CD4-positive, alpha-beta T cell (primary cell): ENCODE measurements around the gene EIF2D. TPM values are rescaled to one million over a fixed set of nuclear protein-coding genes. Genes with fewer than 3 reads are reported as not detected.
A peak's percentile ranks its signal among the peaks of the same experiment; 100 is the strongest.

Source experiments
- ATAC-seq: fragments of 200-7000 bp; cut with Tn5 transposase; one replicate; pipeline ENCODE4 v1.10.0; 2022; ENCODE audit warnings: mild to moderate bottlenecking; ENCODE audit not compliant: poor library complexity
- CTCF ChIA-PET: fragments of 350-600 bp; sonication (Branson Sonifier 250); formaldehyde crosslinking; loops from one replicate; lab custom pipeline; 2021; ENCODE audit warnings: antibody characterized with exemption, inconsistent platforms; lab: Charles Lee
- POLR2A ChIA-PET: fragments of 350-600 bp; sonication (Branson Sonifier 250); formaldehyde crosslinking; loops from one replicate; lab custom pipeline; 2021; ENCODE audit warnings: antibody characterized with exemption, inconsistent platforms; lab: Charles Lee
- DNase-seq, 14 experiments: peaks; one replicate each; pipeline ENCODE4 v3.0.0-alpha.2; 2013 to 2020; ENCODE audit warnings: mixed read lengths in 2 of 14
- H3K27ac ChIP-seq, 2 donors: one replicate each; pipeline versions ENCODE4 v1.5.1 to v1.7.0; 2013; ENCODE audit warnings: low read length in 2 of 2, low read depth in 1 of 2, mild to moderate bottlenecking in 1 of 2
- H3K27me3 ChIP-seq, 2 experiments: 1 replicate in 1 of 2; 2 replicates in 1 of 2; pipeline versions ENCODE4 v1.6.1 to v1.7.0; 2013; ENCODE audit warnings: low read length in 2 of 2, control low read depth in 1 of 2, mild to moderate bottlenecking in 1 of 2, moderate library complexity in 1 of 2; ENCODE audit not compliant: insufficient read depth in 2 of 2, control insufficient read depth in 1 of 2
- H3K36me3 ChIP-seq: one replicate; pipeline ENCODE4 v1.6.1; 2013; ENCODE audit warnings: low read length, control low read depth; ENCODE audit not compliant: insufficient read depth
- H3K4me1 ChIP-seq: one replicate; pipeline ENCODE4 v1.6.1; 2013; ENCODE audit warnings: low read length, control low read depth; ENCODE audit not compliant: insufficient read depth
- H3K4me3 ChIP-seq: one replicate; pipeline ENCODE4 v1.5.1; 2013; ENCODE audit warnings: mild to moderate bottlenecking, low read length, moderate library complexity
- H3K9me3 ChIP-seq, 2 experiments: 1 replicate in 1 of 2; 2 replicates in 1 of 2; pipeline versions ENCODE4 v1.6.1 to v1.7.0; 2013; ENCODE audit warnings: low read length in 2 of 2, mild to moderate bottlenecking in 2 of 2, control low read depth in 1 of 2, moderate library complexity in 1 of 2; ENCODE audit not compliant: control insufficient read depth in 1 of 2, insufficient read depth in 1 of 2
- H3K27ac Mint-ChIP-seq: one replicate; pipeline ENCODE4 v1.8.0; 2020; ENCODE audit warnings: mixed read lengths
- H3K27me3 Mint-ChIP-seq: one replicate; pipeline ENCODE4 v1.8.0; 2021; ENCODE audit warnings: mixed read lengths
- H3K36me3 Mint-ChIP-seq: one replicate; pipeline ENCODE4 v1.8.0; 2021; ENCODE audit warnings: low read depth, mixed read lengths
- H3K4me1 Mint-ChIP-seq: one replicate; pipeline ENCODE4 v1.8.0; 2021; ENCODE audit warnings: low read depth, mixed read lengths
- H3K4me3 Mint-ChIP-seq: one replicate; pipeline ENCODE4 v1.8.0; 2020; ENCODE audit warnings: mild to moderate bottlenecking, mixed read lengths
- H3K9me3 Mint-ChIP-seq: one replicate; pipeline ENCODE4 v1.8.0; 2020; ENCODE audit warnings: mixed read lengths
- intact Hi-C, 2 experiments: fragments of 100-400 bp; cut with DNase I in 1 of 2; cut with micrococcal nuclease in 1 of 2; formaldehyde crosslinking; loops; one replicate each; pipeline versions ENCODE4 v1.15.1 to v1.9.0; 2023 to 2025; cut with DNase I, micrococcal nuclease
- total RNA-seq, 174 experiments: library from RNA in 2 of 174; stranded (reverse) in 2 of 174; gene quantifications; one replicate each; pipeline ENCODE4 v1.2.3 and lab custom pipeline; 2021 to 2026
- TF ChIP-seq, protein P1 (sequence below): fragments of 200-600 bp; IDR thresholded peaks from one replicate; pipeline ENCODE4 v1.8.0; 2022; ENCODE audit warnings: antibody characterized with exemption, mild to moderate bottlenecking

The EIF2D gene
- total RNA-seq, 2 experiments from 2014 or later = 48.9 to 51.6 TPM

DNA sequence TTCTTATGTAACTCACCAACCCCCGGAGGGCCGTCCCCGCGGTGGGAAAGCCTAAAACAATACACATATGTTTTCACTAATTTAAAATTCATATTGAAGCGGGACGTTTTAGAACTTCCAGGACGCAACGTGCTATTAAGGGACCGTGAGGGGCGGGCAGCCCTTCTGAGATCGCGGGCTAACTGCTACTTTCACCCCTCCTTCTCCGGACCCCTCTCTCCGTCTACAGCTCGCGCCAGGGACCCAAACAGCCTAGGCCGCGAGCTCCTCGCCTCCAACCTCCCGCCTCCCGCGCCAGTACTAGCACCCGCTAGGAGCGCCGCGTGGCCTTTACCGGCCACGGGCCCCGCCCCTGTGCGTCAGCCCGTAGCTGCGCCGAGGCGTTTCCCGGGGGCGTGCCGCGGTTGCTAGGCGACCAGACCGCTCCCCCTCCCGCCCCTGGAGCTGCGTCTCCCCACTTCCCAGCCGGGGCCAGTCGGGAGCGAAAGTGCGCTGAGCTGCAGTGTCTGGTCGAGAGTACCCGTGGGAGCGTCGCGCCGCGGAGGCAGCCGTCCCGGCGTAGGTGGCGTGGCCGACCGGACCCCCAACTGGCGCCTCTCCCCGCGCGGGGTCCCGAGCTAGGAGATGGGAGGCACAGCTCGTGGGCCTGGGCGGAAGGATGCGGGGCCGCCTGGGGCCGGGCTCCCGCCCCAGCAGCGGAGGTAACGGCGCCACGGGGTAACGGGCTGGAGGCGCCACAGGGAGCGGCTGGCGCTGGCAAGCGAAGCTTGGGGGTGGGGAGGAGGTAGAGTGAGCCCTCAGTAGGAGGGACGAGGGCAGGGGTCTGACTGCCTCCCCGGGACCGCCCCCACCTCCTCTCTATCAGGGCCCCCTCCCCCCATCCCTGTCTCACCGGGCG, 23.1 kb upstream of the EIF2D start, which contains the start of gene DYRK3:
Gene DYRK3, plus strand, starts transcription at position 457 of the 898 bp plus-strand sequence. Its CDS starts 168 bp downstream, at position 625.
- H3K9me3 ChIP-seq = no peaks in the 10 kb centered on the region
- DNase-seq = peak; percentile 74 to 95 (median 85)
- Mint-ChIP-seq H3K4me3 (peak within 1 kb of the TSS; percentile 92), H3K27me3 (no peaks in the 10 kb centered on the region), H3K36me3 (no peaks in the 10 kb centered on the region), H3K9me3 (no peaks in the 10 kb centered on the region), H3K4me1 (peaks cover 18% of the 10 kb centered on the region), H3K27ac (peak within 1 kb of the TSS; percentile 66)
- no peaks in the 10 kb centered on the region for H3K36me3 ChIP-seq
- H3K4me3 ChIP-seq = peak within 1 kb of the TSS; percentile 64
- TF ChIP-seq, protein P1, sequence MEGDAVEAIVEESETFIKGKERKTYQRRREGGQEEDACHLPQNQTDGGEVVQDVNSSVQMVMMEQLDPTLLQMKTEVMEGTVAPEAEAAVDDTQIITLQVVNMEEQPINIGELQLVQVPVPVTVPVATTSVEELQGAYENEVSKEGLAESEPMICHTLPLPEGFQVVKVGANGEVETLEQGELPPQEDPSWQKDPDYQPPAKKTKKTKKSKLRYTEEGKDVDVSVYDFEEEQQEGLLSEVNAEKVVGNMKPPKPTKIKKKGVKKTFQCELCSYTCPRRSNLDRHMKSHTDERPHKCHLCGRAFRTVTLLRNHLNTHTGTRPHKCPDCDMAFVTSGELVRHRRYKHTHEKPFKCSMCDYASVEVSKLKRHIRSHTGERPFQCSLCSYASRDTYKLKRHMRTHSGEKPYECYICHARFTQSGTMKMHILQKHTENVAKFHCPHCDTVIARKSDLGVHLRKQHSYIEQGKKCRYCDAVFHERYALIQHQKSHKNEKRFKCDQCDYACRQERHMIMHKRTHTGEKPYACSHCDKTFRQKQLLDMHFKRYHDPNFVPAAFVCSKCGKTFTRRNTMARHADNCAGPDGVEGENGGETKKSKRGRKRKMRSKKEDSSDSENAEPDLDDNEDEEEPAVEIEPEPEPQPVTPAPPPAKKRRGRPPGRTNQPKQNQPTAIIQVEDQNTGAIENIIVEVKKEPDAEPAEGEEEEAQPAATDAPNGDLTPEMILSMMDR = no peak
- H3K27ac ChIP-seq = peak within 1 kb of the TSS in 1 of 2 donors; percentile 52
- ATAC-seq = peak; percentile 93
- CTCF ChIA-PET = interaction anchor here (0.7 to 4.4 kb wide), 12 partner anchors 9 to 347 kb away, joined by 3 to 42 read pairs (median 6); partner anchors contain the start of genes EIF2D and IKBKE
- POLR2A ChIA-PET = interaction anchor here (0.7 to 2.0 kb wide), 9 partner anchors 14 to 270 kb away, joined by 3 to 15 read pairs (median 3); partner anchors contain the start of genes EIF2D and IKBKE
- H3K4me1 ChIP-seq = peaks cover 20% of the 10 kb centered on the region
- H3K27me3 ChIP-seq = peaks cover 0 to 14% of the 10 kb centered on the region in 2 experiments
- intact Hi-C loops = loop anchor here in 1 of 2 experiments (2.0 kb wide), 2 partner anchors 23 to 275 kb away; partner anchors contain the start of gene EIF2D

DNA sequence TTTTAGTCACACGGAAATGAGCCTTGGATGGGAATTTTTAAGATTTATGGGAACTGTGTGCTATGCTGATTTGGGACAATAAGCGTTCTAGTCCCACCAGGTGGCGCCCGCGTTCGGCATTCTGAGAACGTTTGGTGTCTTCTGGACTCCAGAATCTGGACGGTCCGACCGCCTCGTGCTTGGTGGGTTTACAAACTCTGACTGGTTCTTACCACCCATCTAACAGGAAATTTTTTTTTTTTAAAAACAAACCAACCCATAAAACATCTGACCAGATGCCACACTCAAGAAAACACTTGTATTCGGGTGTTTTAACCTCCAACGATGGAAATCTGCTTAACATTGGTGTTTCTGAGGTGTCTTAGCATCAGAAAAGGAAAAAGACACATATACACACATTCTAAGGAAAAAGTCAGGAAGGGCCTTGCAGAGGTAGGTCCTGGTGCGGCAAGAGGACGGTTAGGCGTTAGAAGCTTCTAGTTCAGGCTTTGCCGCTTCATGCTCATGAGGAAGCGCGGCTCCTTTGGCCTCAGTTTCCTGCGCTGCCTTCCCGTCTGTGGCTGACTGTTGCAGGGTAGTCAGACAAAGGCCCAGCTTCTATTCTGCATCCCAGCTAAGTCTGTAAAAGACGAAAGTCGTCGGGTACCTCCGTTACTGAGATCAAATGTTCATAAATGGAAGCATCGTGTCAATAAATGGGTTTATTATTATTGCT, 22.3 kb upstream of the EIF2D start:
- Mint-ChIP-seq H3K9me3 (no peaks in the 10 kb centered on the region), H3K27ac (peak overlapping the region; percentile 66), H3K4me1 (peaks cover 18% of the 10 kb centered on the region), H3K27me3 (no peaks in the 10 kb centered on the region), H3K36me3 (no peaks in the 10 kb centered on the region), H3K4me3 (peak overlapping the region; percentile 92)
- Histone ChIP-seq H3K4me1 (peaks cover 20% of the 10 kb centered on the region), H3K9me3 (no peaks in the 10 kb centered on the region), H3K4me3 (peak overlapping the region; percentile 64), H3K27ac (peak overlapping the region in 1 of 2 donors; percentile 52), H3K36me3 (no peaks in the 10 kb centered on the region), H3K27me3 (peaks cover 0 to 14% of the 10 kb centered on the region in 2 experiments)
- intact Hi-C loops = loop anchor here (1.0 to 5.0 kb wide), 6 partner anchors 22 to 868 kb away; partner anchors contain the start of gene EIF2D (in 1 of the 2)
- peak; percentile 56 to 85 (median 65) for DNase-seq
- peak; percentile 13 for ATAC-seq
- TF ChIP-seq, protein P1 = peak; percentile 99
- ChIA-PET POLR2A (interaction anchor here (1.0 to 2.0 kb wide), 5 partner anchors 23 to 164 kb away, joined by 3 to 15 read pairs (median 4); partner anchors contain the start of genes EIF2D and IKBKE), CTCF (interaction anchor here (0.7 to 4.4 kb wide), 12 partner anchors 9 to 348 kb away, joined by 3 to 42 read pairs (median 6); partner anchors contain the start of genes EIF2D and IKBKE)

DNA sequence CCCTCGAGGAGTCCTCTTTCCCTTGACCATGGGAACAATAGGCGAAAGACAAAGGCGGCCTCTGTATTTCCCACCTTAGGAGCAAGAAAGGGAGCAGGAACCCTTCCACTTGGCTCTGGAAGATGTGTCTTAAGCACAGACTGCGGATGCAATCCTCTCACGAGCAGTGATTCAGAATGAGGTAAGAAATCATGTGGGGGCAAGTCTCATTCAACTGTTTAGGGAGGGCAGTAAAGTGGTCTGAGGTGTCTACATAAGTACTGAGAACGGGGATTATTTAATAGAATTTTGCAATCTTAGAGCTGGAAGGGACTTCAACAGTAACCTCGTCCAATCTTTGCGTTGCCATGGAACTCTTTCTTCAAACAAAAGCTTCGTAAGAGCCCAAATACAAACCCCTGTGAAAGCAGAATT, 21.4 kb upstream of the EIF2D start:
- peak in 1 of 14 experiments; percentile 31 for DNase-seq
- TF ChIP-seq, protein P1 = no peak
- H3K27ac ChIP-seq = no peak overlapping the region
- H3K36me3 Mint-ChIP-seq = no peaks in the 10 kb centered on the region
- CTCF ChIA-PET = interaction anchor here (0.9 to 4.4 kb wide), 6 partner anchors 21 to 349 kb away, joined by 3 to 42 read pairs (median 14); partner anchors contain the start of gene EIF2D
- peaks cover 0 to 14% of the 10 kb centered on the region in 2 experiments for H3K27me3 ChIP-seq
- no peak overlapping the region for H3K4me3 ChIP-seq
- H3K9me3 Mint-ChIP-seq = no peaks in the 10 kb centered on the region
- H3K27ac Mint-ChIP-seq = no peak overlapping the region
- no peaks in the 10 kb centered on the region for H3K36me3 ChIP-seq
- H3K4me1 Mint-ChIP-seq = peaks cover 18% of the 10 kb centered on the region
- H3K4me1 ChIP-seq = peaks cover 20% of the 10 kb centered on the region
- no peaks in the 10 kb centered on the region for H3K27me3 Mint-ChIP-seq
- intact Hi-C loops = loop anchor here (1.0 to 5.0 kb wide), 7 partner anchors 19 to 869 kb away; partner anchors contain the start of gene EIF2D (in 1 of the 2)
- H3K4me3 Mint-ChIP-seq = peak overlapping the region; percentile 63
- POLR2A ChIA-PET = no interaction called here
- ATAC-seq = no peak
- no peaks in the 10 kb centered on the region for H3K9me3 ChIP-seq
